Fibroblast of lung (primary cell): ENCODE data around the gene RBP7. TPM values are rescaled to one million over a fixed set of nuclear protein-coding genes. Genes with fewer than 3 reads are reported as not detected.

ENCODE experiments used
- DNase-seq, 2 donors: peaks; one replicate each; pipeline versions ENCODE4 v3.0.0 to v3.0.0-alpha.2; 2010; ENCODE audit warnings: low read depth in 2 of 2
- H2AFZ ChIP-seq: 2 replicates; pipeline ENCODE4 v1.5.1; 2012; ENCODE audit warnings: low read length, control low read depth, inconsistent platforms
- H3K27ac ChIP-seq: 2 replicates; pipeline ENCODE4 v1.5.1; 2011; ENCODE audit warnings: low read length, control low read depth; ENCODE audit not compliant: insufficient read depth
- H3K27me3 ChIP-seq: 2 replicates; pipeline ENCODE4 v1.5.1; 2011; ENCODE audit warnings: mild to moderate bottlenecking, low read length; ENCODE audit not compliant: control insufficient read depth, insufficient read depth
- H3K36me3 ChIP-seq: 2 replicates; pipeline ENCODE4 v1.5.1; 2011; ENCODE audit warnings: low read length; ENCODE audit not compliant: control insufficient read depth, insufficient read depth
- H3K4me1 ChIP-seq: 2 replicates; pipeline ENCODE4 v1.5.1; 2011; ENCODE audit warnings: low read length; ENCODE audit not compliant: control insufficient read depth, insufficient read depth; ENCODE audit errors: extremely low read depth
- H3K4me2 ChIP-seq: 2 replicates; pipeline ENCODE4 v1.5.1; 2011; ENCODE audit warnings: low read length, control low read depth; ENCODE audit not compliant: insufficient read depth; ENCODE audit errors: extremely low read depth
- H3K4me3 ChIP-seq, 4 experiments: fragments of 200-600 bp in 1 of 4; sonication (generic) in 1 of 4; replicated peaks in 1 of 4; 2 replicates each; pipeline ENCODE4 v1.5.1; 2011 to 2016; ENCODE audit warnings: low read length in 4 of 4, low read depth in 3 of 4, mild to moderate bottlenecking in 3 of 4, control low read depth in 2 of 4, inconsistent platforms in 1 of 4, mixed read lengths in 1 of 4; ENCODE audit not compliant: insufficient read depth in 1 of 4; ENCODE audit errors: control extremely low read depth in 1 of 4
- H3K79me2 ChIP-seq: 2 replicates; pipeline ENCODE4 v1.5.1; 2012; ENCODE audit warnings: mild to moderate bottlenecking, low read length, inconsistent platforms; ENCODE audit not compliant: control insufficient read depth, insufficient read depth
- H3K9ac ChIP-seq: 2 replicates; pipeline ENCODE4 v1.5.1; 2011; ENCODE audit warnings: mild to moderate bottlenecking, low read length, control low read depth; ENCODE audit not compliant: insufficient read depth
- H3K9me3 ChIP-seq: 2 replicates; pipeline ENCODE4 v1.5.1; 2012; ENCODE audit warnings: low read depth, low read length; ENCODE audit not compliant: control insufficient read depth, insufficient read depth
- H4K20me1 ChIP-seq: 2 replicates; pipeline ENCODE4 v1.5.1; 2011; ENCODE audit warnings: low read length; ENCODE audit not compliant: control insufficient read depth, insufficient read depth; ENCODE audit errors: extremely low read depth
- CTCF ChIP-seq, 2 donors: IDR thresholded peaks in 1 of 2; conservative IDR thresholded peaks in 1 of 2; 1 replicate in 1 of 2; 2 replicates in 1 of 2; pipeline ENCODE4 v1.5.1; 2011 to 2012; ENCODE audit warnings: low read length in 2 of 2, control low read depth in 1 of 2, inconsistent platforms in 1 of 2, low read depth in 1 of 2, mild to moderate bottlenecking in 1 of 2
- EZH2 ChIP-seq: IDR thresholded peaks from 2 replicates; pipeline ENCODE4 v1.5.1; 2012; ENCODE audit warnings: low read length, control low read depth, mild to moderate bottlenecking; ENCODE audit errors: missing control alignments
- polyA plus RNA-seq, 2 donors: library from polyadenylated mRNA; depleted of rRNA in 1 of 2; stranded (reverse) in 1 of 2; unstranded in 1 of 2; fragments of >200 nt; gene quantifications; 2 replicates each; pipeline ENCODE4 v1.2.1, GENCODE V29; 2011 to 2012; ENCODE audit warnings: missing spikeins in 1 of 2
- total RNA-seq: library from RNA; depleted of rRNA; stranded (reverse); fragments of >200 nt; gene quantifications from 2 replicates; pipeline ENCODE4 v1.2.1, GENCODE V29; 2014

Gene RBP7
- total and polyA plus RNA-seq, 2 donors (not counting 1 experiment from before 2014, with no cell fraction given), result not detected

- H3K36me3 ChIP-seq, result no peaks in the 10 kb centered on the region
- no peaks in the 10 kb centered on the region for H3K27me3 ChIP-seq
- no peak overlapping the region for H3K4me2 ChIP-seq
- H2AFZ ChIP-seq, result no peak overlapping the region
- H3K9me3 ChIP-seq, result no peaks in the 10 kb centered on the region
- no peaks in the 10 kb centered on the region for H3K4me1 ChIP-seq
- H3K4me3 ChIP-seq, result no peak overlapping the region
- H3K79me2 ChIP-seq, result no peaks in the 10 kb centered on the region
- no peak overlapping the region for H3K27ac ChIP-seq
- H3K9ac ChIP-seq, result no peak overlapping the region
- H4K20me1 ChIP-seq, result no peaks in the 10 kb centered on the region
- no peak for DNase-seq
- no peak for TF ChIP-seq CTCF (conservative IDR thresholded peaks at IDR 0.05 in 1 of 2, IDR thresholded peaks at IDR 0.05 in 1 of 2; ENCODE audit: low read depth in 1 of 2, low read length in 2 of 2)
- no peak for TF ChIP-seq EZH2
Observed at GRCh38 chr1:9989773-9990172, 7.3 kb upstream of the RBP7 start.

DNA sequence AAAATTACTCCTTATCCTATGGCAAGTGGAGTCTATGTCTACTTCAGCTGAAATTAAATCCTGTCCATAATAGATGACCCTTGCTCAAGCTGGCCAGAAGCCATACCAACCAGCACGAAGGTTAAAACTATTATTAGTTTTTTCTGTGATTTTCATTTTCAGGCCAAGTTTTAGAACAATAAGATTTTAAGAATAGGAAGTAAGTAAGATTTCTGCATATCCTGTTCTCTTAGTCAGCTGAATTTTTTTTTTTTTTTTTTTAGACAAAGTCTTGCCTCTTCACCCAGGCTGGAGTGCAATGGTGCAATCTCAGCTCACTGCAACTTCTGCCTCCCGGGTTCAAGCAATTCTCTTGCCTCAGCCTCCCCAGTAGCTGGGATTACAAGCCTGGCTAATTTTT is 6.1 kb upstream of the RBP7 start:
- no peaks in the 10 kb centered on the region for H3K27me3 ChIP-seq
- no peak overlapping the region for H3K9ac ChIP-seq
- no peak for TF ChIP-seq EZH2
- TF ChIP-seq CTCF (conservative IDR thresholded peaks at IDR 0.05 in 1 of 2, IDR thresholded peaks at IDR 0.05 in 1 of 2; ENCODE audit: low read depth in 1 of 2, low read length in 2 of 2), result no peak
- no peak overlapping the region for H3K27ac ChIP-seq
- H4K20me1 ChIP-seq, result no peaks in the 10 kb centered on the region
- no peak for DNase-seq
- H3K36me3 ChIP-seq, result no peaks in the 10 kb centered on the region
- H2AFZ ChIP-seq, result no peak overlapping the region
- no peak overlapping the region for H3K4me2 ChIP-seq
- no peaks in the 10 kb centered on the region for H3K4me1 ChIP-seq
- no peaks in the 10 kb centered on the region for H3K9me3 ChIP-seq
- no peak overlapping the region for H3K4me3 ChIP-seq
- H3K79me2 ChIP-seq, result no peaks in the 10 kb centered on the region

GRCh38 chr1:9992910-9993309 is 4.1 kb upstream of the RBP7 start:
- H3K4me1 ChIP-seq, result no peaks in the 10 kb centered on the region
- no peak overlapping the region for H3K4me3 ChIP-seq
- H2AFZ ChIP-seq, result no peak overlapping the region
- no peak overlapping the region for H3K4me2 ChIP-seq
- no peaks in the 10 kb centered on the region for H3K36me3 ChIP-seq
- TF ChIP-seq CTCF (conservative IDR thresholded peaks at IDR 0.05 in 1 of 2, IDR thresholded peaks at IDR 0.05 in 1 of 2; ENCODE audit: low read depth in 1 of 2, low read length in 2 of 2) (no peak), EZH2 (no peak)
- H3K27ac ChIP-seq, result no peak overlapping the region
- no peak for DNase-seq
- H4K20me1 ChIP-seq, result no peaks in the 10 kb centered on the region
- H3K79me2 ChIP-seq, result no peaks in the 10 kb centered on the region
- peaks cover 14% of the 10 kb centered on the region for H3K27me3 ChIP-seq
- no peaks in the 10 kb centered on the region for H3K9me3 ChIP-seq
- no peak overlapping the region for H3K9ac ChIP-seq
